HG03103 (cell line): Measurements from ENCODE around the gene ANO7.

Experiments
- ATAC-seq: cut with Tn5 transposase; IDR thresholded peaks from one replicate; pipeline ENCODE4 v1.9.1; 2021; ENCODE audit warnings: low read depth; ENCODE audit not compliant: unreplicated experiment

The ANO7 gene

DNA sequence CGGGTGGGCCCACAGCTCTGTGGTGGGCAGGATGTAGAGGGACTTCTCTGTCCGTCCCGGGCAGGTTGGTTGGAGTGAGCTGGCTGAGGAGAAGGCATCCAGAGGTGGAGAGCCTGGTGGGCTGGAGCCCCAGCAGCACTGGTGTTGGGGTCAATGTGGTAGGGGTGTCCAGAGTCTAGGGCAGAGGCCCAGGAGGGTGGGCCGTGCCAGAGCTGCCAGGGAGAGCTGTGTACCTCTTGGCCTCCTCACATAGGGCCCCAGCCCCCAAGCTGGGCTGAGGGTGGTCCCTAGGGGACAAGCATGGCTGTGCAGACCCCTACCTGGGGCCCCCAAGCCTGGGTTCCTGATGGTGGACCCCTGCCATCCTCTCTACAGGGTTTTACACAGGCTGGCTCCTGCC is 16.0 kb downstream of the ANO7 start:
- no peak for ATAC-seq

DNA sequence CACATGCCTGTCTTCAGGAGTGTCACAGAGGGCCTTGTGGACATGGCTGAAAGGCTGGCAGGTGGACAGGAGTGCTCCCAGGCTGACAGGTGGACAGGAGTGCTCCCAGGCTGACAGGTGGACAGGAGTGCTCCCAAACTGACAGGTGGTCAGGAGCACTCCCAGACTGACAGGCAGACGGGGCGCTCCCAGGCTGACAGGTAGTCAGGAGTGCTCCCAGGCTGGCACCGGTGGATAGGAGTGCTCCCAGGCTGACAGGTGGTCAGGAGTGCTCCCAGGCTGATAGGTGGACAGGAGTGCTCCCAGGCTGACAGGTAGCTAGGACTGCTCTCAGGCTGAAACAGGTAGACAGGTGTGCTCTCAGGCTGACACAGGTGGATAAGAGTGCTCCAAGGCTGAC is 16.6 kb downstream of the ANO7 start:
- no peak for ATAC-seq

DNA sequence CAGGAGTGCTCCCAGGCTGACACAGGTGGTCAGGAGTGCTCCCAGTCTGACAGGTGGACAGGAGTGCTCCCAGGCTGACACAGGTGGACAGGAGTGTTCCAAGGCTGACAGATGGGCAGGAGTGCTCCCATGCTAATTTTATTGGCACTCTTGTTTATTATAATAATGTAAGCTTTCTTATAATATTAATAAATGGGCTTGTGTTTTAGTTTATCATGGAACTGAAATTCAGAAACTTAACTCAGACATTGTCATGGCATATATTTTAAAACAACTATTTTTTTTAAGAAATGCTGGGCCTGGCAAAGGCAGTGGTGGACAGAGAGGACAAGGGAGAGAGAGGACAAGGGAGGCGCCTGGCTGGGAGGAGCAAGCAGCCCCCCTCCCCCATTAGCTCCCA is 18.7 kb downstream of the ANO7 start:
- no peak for ATAC-seq

DNA sequence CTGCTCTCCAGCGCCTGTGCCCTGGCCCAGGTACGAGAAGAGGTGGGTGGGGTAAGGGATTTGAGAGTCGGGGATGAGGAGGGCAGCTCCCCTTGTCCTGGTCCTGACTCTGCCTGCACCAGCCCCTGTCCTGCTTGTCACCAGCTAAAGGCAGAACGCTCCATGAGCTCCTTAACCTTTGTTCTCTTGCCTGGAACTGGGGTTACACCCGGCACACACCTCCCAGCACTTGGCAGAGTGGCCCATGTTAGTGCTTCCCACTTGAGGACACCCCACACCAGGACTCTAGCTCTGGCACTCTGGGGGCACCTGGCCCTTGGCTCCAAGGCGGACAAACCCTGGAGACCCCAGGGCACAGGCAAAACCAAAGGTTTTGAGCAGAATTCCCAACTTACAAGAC is 19.2 kb downstream of the ANO7 start:
- no peak for ATAC-seq

DNA sequence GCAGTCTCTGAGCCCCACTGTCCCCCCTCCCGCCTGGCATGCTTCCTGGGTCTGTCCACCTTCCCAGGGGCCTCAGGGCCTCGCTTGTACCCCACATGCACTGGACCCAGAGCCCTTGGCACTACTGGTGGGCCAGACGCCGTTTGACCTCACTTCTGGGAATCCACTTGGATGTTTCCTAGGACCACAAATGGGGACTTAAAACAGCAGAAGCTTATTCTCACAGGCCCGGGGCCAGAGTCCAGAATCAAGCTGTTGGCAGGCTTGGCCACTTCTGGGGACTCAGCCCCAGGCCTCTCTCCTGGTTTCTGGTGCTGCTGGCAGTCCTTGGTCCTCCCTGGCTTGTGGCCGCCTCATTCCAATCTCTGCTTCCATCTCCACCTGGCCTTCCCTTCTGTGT is 19.6 kb downstream of the ANO7 start:
- ATAC-seq = no peak

DNA sequence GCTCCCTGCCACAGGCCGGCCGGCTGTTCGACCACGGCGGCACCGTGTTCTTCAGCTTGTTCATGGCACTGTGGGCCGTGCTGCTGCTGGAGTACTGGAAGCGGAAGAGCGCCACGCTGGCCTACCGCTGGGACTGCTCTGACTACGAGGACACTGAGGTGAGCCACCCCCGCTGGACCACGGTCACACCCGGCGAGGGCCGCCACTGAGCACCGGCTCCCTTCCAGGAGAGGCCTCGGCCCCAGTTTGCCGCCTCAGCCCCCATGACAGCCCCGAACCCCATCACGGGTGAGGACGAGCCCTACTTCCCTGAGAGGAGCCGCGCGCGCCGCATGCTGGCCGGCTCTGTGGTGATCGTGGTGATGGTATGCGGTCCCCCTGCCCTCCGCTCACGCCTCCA is 20.8 kb downstream of the ANO7 start:
- ATAC-seq = no peak

DNA sequence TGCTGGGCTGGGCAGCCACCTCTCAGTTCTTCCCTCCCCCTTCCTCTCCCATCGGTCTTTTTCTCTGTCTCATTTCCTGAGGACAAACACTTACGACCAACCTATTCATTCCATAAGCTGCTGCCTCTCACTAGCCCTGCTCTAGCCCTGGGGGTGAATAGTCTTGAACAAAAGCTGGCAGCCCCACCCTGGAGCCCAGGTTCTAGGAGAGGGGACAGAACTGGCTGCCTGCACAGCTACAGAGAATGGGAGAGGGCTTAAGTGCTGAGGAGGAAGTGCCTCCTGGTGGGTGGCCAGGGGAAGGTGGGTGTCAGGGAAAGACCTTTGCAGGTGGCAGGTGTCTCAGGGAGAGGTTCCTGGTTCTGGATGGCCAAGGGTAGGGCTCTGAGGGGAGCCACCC is 22.8 kb downstream of the ANO7 start:
- ATAC-seq = no peak

DNA sequence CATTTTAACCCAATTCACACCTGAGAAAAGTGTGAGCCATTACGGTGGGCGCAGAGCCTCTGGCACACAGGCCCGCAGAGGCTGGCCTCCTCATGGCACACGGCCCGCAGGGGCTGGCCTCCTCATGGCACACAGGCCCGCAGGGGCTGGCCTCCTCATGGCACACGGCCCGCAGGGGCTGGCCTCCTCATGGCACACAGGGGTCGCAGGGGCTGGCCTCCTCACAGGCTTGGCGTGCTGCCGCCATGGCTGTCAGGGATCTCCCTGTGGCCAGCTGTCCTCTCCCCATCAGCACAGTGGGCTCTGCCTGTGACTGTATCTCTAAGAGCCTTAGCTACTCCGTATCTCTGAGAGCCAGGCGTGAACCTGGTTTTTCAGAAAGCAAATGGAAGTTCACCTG is 24.6 kb downstream of the ANO7 start:
- ATAC-seq = no peak

DNA sequence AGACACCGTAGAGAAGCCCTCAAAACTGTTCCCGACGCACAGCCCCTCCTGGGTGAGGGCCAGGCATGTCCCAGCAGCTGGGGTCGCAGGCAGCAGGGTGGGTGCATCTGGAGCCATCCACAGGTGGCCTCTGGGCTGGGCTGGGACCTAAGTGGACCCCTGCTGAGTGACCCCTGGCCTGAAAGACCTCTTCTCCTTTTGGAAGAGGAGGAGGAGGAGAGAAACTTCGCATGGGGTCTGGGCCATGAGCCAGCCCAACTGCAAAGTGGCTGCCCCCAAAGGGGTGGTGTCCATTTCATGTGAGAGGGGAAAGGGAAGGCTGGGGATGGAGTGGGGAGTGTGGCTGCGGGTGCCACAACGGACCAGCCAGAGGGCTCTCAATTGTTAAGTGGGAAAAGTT is 25.1 kb downstream of the ANO7 start:
- no peak for ATAC-seq

DNA sequence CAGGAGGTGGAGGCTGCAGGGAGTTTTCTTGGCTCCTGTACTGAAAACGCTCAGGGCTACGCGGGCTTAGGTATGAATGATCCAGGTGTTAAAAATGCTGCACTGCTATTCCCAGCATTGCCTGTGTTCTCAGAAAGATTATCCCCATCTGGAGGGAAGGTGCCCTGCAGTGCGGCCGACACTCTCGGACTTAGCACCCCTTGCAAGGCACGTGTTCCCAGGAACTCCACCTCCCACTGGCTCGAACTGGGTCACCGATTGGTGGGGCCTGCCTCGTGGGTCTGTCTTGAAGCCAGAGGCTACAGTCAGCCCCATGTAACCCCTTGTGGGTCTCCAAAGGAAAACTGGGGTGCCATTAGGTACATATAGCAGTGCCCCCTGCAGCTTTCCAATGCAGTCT is 25.7 kb downstream of the ANO7 start:
- ATAC-seq = no peak

DNA sequence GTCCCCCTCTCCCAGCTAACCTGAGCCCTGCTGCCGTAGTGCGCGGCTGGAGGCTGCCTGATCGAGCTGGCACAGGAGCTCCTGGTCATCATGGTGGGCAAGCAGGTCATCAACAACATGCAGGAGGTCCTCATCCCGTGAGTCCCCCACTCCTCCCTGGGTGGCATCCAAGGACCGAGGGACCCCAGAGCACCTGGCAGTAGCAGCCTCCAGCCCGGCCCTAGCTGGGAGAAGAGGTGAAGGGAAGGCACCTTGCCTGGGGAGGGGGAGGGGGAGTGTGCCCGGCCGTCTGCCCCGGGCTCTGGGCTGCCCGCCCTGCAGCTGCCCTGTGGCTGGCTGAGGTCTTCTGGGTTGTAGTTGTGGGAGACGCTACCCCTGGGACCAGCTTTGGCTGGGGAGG is 26.3 kb downstream of the ANO7 start:
- no peak for ATAC-seq

DNA sequence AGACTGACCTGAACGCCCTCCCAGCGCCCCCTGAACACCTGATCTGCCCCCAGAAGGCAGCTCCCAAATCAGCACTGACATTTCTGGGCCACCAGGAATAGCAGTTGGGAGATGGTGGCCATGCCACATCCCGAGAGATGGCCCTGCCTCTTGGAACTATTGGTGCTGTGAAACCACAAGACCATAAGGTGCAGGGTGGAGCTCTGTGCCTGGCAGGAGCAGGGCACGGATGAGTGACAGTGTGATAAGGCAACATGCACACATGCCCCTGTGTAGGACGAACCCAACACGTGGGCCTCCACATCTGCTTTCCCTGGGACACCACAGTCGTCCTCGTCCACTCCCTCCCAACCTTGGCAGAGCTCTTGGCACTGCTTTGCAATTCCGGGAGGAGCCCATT is 26.9 kb downstream of the ANO7 start:
- no peak for ATAC-seq

DNA sequence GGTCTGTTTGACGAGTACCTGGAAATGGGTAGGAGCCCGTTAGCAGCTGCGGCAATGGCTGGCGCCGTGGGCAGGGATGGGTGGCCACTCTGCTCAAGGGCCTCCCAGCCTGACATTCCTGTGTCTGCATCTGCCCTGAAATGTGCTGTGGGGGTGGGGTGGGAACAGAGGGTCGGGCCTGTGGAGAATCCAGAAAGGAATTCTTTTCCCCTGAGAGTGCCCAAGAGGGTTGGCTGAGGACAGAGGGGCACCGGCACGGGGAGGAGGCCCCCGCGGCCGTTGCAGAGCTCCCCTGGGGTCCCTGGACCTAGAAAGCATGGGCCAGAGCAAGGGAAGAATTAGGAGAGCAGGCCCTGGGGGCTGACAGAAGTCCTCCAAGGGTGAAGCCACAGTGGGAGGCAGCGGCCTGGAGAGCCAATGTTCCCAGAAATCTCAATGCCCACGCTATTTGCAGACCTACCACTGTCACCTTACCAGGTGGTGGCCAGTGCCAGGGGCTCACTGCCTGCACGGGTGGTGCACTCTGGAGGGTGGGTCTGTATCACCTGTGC is 27.8 kb downstream of the ANO7 start:
- no peak for ATAC-seq

DNA sequence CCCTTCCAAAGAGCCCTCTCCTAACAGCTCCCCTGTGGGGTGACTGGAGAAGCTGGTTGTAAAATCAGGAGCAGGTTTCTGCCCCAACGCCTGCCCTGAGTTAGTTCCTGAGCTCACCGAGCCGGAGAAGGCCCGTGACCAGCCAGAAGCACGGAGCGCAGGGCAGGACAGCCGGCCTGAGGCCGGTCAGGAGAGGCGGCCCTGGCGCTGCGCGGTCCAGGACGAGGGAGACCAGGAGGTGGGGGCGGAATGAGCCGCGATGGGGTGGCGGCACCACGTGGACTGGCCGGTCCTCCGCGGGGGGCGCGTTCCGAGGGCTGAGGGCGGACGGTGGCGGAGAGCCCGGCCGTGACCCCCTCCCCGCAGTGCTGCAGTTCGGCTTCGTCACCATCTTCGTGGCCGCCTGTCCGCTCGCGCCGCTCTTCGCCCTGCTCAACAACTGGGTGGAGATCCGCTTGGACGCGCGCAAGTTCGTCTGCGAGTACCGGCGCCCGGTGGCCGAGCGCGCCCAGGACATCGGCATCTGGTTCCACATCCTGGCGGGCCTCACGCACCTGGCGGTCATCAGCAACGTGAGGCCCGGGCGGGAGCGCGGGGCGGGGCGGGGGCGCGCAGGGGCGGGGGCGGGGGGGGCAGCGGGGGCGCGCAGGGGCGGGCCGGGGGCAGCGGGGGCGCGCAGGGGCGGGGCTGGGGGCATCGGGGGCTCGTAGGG is 29.0 kb downstream of the ANO7 start:
- no peak for ATAC-seq

DNA sequence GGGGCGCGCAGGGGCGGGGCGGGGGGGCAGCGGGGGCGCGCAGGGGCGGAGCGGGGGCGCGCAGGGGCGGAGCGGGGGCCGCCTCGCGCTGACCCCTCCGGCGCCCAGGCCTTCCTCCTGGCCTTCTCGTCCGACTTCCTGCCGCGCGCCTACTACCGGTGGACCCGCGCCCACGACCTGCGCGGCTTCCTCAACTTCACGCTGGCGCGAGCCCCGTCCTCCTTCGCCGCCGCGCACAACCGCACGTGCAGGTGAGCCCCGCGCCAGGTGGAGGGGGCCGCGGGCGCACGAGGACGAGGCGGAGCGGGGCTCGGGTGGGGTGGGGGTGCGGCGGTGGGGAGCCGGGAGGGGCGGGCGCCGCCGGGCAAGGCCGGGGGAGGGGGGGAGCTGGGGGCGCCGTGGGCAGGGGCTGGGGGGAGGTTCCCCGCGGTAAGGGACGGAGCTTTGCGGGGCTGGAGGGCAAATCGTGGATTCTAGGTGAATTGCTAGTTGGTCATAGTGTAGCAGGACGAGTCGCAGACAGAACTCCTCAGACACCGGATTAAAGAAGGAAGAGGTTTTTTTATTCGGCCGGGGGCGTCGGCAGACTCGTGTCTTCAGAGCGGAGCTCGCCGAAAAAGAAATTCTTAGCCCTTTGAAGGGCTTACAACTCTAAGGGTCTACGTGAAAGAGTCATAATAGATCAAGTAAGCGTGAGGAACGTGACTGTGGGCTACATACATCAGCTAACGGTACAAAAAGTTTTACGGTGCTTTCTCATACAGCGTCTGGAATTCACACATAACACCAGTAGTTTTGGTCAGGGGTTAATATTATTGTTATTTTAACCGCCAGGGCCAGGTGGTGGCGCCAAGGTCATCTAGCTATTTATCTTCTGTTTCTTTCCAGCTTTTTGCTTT is 29.9 kb downstream of the ANO7 start:
- ATAC-seq = no peak

DNA sequence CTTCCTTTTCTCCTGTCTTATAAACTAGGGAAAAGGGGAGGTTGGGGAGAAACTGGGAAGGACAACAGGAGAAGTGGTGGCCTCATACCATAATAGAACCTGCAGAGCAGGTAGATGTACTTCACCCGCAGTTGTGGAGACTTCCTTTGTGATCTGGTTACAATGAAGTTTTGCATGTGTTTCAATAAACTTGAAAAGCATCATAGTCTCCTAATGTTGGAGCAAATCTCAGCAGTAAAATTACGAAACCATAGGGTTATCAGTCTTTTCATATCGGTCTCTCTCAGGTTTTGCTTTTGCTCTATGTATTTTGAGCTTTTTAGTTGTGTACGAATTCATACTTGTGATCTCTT is 30.5 kb downstream of the ANO7 start:
- no peak for ATAC-seq

DNA sequence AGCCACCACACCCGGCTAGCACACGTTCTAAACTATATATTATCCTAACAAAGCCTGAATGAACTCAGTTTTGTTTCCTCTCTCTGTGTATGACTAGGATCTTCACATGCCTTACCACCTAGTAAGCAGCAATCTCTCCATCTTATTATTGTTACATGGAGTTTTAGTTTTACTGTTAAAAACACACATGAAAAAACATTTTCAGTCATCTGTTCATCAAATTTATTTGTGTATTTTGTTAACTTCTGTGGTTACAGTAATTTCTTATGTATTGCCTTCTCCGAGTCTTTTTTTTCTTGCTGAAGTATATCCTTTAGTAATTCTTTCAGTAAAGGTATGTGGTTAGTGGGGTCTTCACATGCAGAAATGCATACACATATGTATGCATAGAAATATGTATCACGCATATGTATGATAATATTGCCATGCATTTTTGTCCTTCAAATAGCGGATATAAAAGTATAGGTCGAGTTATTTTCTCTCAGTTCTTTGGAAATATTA is 31.4 kb downstream of the ANO7 start:
- no peak for ATAC-seq

DNA sequence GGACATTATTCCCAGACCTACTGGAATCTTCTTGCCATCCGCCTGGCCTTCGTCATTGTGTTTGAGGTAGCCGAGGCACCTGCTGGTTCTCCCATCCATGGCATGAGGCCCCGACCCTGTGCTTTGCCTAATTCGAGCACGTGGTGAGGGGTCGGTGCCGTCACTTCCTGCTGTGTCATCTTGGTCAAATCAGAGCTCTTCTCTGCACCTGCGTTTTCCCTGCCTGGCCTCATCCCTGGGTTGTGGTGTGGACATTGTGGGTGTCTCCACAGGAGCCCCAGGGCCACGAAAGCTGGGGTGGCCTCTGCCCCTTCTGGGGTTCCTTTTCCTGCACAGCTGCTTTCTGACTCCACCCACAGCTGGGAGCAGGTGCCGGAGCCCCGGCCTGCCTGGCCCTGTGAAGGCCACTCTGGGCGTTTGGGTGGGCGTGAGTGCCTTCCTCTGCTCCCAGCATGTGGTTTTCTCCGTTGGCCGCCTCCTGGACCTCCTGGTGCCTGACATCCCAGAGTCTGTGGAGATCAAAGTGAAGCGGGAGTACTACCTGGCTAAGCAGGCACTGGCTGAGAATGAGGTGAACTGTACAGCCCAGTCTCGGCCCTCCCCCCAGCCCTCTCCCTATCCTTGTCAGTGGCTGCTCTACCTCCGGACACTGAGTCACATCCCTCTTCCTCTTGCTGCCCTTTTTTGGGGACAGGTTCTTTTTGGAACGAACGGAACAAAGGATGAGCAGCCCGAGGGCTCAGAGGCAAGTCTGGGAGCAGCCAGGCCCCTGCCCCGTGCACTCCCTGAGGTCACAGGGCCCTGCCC is 34.9 kb downstream of the ANO7 start:
- no peak for ATAC-seq

DNA sequence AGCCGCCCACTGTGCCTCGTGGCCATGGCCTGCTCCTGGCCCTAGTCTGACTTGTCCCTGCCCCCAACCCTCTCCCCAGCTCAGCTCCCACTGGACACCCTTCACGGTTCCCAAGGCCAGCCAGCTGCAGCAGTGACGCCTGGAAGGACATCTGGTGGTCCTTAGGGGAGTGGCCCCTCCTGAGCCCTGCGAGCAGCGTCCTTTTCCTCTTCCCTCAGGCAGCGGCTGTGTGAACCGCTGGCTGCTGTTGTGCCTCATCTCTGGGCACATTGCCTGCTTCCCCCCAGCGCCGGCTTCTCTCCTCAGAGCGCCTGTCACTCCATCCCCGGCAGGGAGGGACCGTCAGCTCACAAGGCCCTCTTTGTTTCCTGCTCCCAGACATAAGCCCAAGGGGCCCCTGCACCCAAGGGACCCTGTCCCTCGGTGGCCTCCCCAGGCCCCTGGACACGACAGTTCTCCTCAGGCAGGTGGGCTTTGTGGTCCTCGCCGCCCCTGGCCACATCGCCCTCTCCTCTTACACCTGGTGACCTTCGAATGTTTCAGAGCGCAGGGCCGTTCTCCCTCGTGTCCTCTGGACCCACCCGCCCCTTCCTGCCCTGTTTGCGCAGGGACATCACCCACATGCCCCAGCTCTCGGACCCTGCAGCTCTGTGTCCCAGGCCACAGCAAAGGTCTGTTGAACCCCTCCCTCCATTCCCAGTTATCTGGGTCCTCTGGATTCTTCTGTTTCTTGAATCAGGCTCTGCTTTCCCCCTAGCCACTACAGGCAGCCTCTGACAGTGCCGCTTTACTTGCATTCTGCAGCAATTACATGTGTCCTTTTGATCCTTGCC is 35.8 kb downstream of the ANO7 start:
- ATAC-seq = no peak

DNA sequence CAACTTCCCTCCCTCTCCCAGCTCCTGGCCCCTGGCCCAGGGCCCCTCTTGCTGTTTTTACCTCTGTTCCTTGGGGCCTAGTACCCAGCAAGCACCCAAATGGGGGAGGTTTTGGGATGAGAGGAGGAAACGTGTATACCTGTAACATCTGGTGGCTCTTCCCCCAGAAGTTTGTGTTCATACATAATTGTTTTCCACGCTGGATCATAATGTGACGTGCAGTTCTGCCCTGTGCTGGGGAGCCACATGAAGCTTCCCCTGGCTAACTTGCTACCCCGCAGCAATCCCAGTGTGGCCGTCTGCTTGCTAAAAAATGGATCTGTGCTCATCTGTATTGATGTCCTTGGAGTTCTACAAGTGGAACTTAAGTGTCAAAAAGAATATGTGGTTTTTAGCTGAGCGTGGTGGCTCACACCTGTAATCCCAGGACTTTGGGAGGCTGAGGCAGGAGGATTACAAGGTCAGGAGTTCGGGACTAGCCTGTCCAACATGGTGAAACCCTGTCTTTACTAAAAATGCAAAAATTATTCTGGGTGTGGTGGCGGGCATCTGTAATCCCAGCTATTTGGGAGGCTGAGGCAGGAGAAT is 36.5 kb downstream of the ANO7 start:
- ATAC-seq = no peak
